H1 (cell line): Measurements from ENCODE around the gene UBTD1.

Experiments
- ATF3 ChIP-seq: IDR thresholded peaks from 2 replicates; pipeline ENCODE4 v1.6.1; 2011; ENCODE audit warnings: low read depth, mild to moderate bottlenecking, low read length; ENCODE audit not compliant: insufficient read depth
- CTCF ChIP-seq, 3 experiments: IDR thresholded peaks; 1 replicate in 2 of 3; 2 replicates in 1 of 3; pipeline versions ENCODE4 v1.5.1 to v1.6.1; 2011; ENCODE audit warnings: low read length in 3 of 3, mild to moderate bottlenecking in 3 of 3, inconsistent platforms in 2 of 3, low read depth in 1 of 3, moderate library complexity in 1 of 3; ENCODE audit not compliant: insufficient read depth in 1 of 3; ENCODE audit errors: control extremely low read depth in 1 of 3
- MAX ChIP-seq: IDR thresholded peaks from 2 replicates; pipeline ENCODE4 v1.6.1; 2012; ENCODE audit warnings: inconsistent platforms
- PHF8 ChIP-seq: fragments of 200-600 bp; sonication (generic); conservative IDR thresholded peaks from 2 replicates; pipeline ENCODE4 v1.7.1; 2012; ENCODE audit warnings: low read depth, mild to moderate bottlenecking, inconsistent platforms, low read length, moderate library complexity
- POLR2A ChIP-seq, 2 experiments: IDR thresholded peaks; 1 replicate in 1 of 2; 2 replicates in 1 of 2; pipeline ENCODE4 v1.6.1; 2011; ENCODE audit warnings: low read depth in 2 of 2, low read length in 2 of 2, mild to moderate bottlenecking in 2 of 2; ENCODE audit errors: control extremely low read depth in 1 of 2
- POLR2AphosphoS5 ChIP-seq: IDR thresholded peaks from 2 replicates; pipeline ENCODE4 v1.6.1; 2011; ENCODE audit warnings: low read depth, low read length

- TF ChIP-seq POLR2AphosphoS5 (no peak), MAX (no peak), PHF8 (no peak), ATF3 (no peak), CTCF (IDR thresholded peaks at IDR 0.05; ENCODE audit: control extremely low read depth in 1 of 3, insufficient read depth in 1 of 3, low read depth in 1 of 3, low read length in 3 of 3) (no peak), POLR2A (IDR thresholded peaks at IDR 0.05; ENCODE audit: control extremely low read depth in 1 of 2, low read depth in 2 of 2, low read length in 2 of 2) (no peak)
Observed at GRCh38 chr10:97525683-97526110, 27.0 kb downstream of the UBTD1 start.
